ENCODE measurements around the gene GDAP1L1.
A peak's percentile ranks its signal among the peaks of the same experiment; 100 is the strongest.
"Not testable (repeated sequence)": the region's sequence is repeated elsewhere in the genome, so short reads cannot be mapped to it uniquely, and the experiment has no call there.

The GDAP1L1 gene

DNA sequence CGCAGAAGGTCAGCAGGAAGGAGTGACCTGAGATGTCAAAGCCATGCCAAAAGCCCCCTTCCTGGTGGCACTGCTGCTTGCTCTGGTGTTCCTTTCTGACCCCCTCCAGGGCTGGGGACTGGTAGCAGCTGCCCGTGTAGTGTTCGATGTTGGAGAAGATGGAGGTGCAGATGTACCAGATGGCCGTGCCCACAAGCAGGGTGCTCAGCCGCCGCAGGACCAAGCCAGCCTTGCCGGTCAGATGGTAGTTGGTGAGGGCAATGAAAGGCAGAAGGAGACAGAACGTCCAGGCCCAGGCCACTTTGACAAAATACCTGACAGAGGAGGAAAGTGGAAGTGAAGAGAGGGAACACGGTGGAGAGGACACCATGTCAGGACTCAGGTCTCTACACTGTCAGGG lies 59.8 kb downstream of the GDAP1L1 start:
- DNase-seq, result no peak

DNA sequence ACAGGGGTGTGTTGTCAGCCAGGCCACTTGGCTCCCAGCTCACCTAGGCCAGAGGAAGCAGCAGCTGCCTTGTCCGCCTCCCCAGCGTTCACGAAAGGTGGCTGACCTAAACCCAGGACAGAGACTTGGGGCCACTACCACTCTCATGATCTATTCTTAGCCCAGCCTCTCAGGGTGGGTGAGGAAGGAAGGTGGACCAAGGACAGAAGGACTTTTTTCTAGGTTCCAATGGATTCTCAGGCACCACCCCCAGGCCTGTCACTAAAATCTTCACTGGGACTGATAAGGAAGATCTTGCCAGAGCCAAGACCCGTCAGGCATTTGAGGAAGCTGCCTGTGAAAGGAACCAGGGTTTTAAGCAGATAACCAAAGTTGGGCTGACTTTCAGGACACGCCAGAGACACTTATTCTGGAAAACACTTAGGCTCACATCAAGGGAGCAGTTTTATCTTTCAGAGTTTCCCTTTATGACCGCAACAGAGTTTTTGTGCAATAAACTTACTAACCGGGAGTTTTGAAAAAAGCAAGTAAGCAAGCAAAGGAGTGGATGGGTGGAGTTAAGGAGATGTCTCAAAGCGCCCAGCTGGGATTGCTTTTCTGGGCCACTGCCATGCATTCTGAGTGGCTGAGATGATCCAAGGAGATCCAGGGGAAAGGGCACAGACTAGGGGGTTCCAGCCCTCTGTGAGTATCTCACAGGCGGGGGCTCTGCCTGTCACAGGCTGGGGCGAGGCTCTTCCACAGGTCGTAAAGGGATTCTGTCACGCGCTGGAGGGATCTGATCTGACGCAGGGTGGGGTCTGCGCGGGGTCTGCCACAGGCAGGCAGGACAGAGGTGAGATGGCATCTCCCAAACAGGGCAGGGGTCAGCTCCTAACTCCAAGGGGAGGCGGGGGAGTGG lies 62.9 kb downstream of the GDAP1L1 start:
- peak; percentile 22 for DNase-seq

DNA sequence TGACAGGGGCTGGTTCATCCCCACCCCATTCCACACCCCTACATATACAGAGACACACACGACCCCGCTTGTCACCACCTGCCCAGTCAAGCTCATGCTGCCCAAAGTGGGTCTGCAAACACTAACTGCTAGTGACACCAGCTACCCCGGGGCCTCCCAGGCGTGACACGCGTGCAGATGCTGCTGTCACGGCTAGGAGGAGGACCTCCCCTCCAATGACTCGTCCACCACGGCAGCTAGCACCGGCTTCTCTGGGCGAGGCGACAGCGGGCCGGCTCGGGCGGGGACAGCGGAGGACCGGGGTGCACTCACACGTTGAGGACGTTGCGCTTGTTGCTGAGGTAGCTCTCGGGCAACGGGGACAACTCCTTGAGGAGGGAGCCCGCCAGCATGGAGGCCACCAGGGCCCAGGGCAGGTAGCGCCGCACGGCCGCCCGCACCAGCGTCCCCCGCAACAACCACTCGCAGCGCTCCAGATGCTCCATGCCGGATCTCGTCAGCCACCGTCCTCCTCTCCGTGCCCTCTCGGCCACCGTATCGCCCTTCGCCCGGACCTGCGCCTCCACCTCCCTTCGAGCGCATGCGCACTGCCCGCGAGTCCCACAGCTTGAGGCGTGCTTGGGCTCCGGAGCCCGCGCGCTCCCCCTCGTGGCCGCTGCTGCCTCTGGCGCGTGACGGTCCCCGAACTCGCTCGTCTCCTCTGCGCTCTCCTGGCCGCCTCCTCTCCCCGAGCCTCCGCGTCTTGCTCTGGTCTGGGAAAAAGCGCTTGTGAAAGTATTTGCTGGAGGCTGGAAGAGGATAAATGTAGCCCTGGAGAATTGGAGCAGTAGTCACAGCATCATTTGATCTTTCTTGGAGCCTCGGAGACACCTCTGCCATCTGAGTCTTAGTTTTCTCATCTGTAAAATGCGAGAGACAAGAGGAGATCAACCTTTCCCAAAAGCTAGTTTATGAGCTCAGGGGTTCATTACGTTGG lies 63.8 kb downstream of the GDAP1L1 start, which contains the start of gene FITM2:
Gene FITM2, minus strand, starts transcription at position 539 of the 976 bp plus-strand sequence. Its CDS starts 54 bp downstream, at position 485.
- DNase-seq, result peak; percentile 99

DNA sequence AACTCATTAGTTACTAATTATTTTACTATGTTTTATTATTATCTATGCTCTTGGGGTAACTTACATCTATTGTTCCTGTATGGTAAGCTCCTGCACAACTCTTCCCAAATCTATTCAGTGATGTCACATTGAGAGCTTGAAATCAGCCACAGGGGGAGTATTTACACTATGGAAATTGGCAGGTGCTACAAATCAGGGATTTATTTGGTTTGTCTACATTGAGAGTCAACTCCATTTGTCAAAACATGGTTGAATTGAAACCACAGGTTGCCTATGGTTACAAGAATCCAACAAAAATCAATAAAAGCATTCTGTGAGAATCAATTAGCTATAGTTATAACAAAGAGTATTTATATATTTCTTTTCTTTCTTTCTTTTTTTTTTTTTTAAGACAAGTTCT lies 67.8 kb downstream of the GDAP1L1 start:
- DNase-seq, result no peak

DNA sequence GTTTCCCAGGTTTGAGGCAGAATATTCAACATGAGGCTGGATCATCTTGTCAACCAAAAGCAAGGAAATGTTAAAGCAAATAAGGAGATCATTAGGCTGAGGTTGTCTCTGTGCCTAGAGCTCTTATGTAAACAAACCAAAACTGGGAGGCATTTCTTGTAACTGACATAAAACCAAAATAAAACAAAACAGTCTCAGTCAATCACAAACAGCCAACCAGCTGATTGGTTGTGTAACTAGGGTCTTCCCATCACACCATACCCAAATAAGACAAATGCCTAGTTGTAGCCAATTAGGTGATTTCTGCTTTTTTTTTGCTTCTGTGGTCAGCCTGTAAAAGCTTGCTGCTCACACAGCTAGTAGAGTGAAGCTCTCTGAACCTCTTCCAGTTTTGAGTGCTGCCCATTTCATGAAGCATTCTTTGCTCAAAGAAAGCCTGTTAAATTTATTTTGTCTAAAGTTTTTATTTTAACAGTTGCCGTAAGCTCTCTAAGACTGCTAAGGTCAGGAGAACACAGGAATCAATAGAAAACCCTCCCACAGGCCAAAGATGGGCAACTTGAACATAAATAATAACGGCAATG lies 72.8 kb downstream of the GDAP1L1 start:
- DNase-seq, result no peak

DNA sequence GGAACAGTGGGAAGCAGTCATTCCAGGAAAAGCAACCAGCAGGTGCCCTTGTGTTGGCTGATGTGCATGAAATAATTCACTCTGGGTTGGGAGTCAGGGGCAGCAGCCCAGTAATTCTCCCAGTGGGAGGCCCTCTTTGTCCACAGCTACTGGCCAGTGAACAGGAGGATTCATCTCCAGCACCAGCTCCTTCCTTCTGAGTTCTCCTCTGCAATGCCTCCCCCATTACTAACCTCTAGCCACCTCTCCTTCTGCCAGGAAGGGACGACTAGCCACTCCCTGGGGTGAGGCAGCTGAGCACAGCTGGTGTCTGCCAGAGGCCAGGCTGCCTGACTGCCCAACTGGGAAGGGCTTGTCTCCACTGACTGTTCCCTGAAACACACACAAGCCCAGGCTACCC lies 77.2 kb downstream of the GDAP1L1 start:
- peak; percentile 32 for DNase-seq

DNA sequence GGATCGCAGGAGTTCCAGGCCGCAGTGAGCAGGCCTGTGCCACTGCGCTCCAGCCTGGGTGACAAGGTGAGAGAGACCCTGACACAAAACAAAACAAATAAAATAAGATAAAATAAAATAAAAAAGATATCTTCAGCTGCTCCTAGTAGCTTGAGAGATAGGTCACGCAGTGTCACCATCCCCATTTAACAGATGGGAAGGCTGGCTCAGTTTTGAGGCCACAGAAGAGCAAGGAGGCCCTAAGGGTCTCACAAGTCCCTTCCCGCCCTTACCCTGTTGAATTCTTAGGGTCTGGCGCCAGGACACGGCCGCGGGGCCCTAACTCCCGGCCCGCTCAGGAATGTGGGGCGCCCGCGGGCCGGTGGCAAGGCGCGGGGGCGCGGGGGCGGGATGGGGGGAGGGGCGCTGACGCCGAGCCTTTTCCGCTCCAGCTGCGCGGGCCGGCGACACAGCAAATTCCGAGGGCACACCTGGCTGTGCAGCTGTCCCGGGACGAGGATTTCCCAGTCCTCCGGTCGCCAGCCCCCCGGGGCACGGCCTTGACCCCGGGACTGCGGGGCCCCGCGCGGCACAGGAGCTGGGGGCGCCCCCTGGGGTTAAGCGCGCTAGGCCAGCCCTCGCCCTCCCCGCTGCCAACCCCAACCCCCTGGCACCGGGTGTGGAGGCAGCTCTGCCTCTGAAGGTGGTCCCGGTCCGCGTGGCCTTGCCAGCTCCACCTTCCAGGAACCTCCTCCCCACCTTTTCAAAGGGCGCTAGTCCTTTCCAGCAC lies 79.5 kb downstream of the GDAP1L1 start:
- DNase-seq, result peak; percentile 22

DNA sequence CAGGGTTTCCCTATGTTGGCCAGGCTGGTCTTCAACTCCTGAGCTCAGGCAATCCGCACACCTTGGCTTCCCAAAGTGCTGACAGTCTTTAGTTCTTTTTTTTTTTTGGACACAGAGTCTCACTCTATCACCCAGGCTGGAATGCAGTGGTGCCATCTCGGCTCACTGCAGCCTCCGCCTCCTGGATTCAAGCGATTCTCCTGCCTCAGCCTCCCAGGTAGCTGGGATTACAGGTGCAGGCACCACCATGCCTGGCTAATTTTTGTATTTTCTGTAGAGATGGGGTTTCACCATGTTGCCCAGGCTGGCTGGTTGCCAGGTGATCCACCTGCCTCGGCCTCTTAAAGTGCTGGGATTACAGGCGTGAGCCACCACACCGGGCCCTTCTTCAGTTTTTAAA lies 80.6 kb downstream of the GDAP1L1 start:
- DNase-seq, result not testable (repeated sequence)

DNA sequence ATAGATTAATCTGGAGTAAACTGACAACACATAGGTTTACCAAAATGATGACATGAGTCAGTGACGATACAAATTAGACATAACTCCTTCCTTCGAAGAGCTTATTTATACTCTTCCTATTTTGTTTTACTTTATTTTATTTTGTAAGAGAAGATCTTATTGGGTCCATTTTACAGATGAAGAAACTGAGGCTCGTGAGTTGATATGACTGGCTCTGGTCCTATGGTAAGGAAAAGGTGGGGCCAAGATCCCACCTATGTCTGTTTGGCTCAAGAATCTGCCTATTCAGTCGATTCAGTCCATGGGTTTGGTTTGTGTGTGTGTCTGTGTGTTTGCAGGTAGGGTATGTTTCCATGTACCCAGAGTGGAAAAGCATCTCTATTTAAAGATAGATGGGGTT lies 81.3 kb downstream of the GDAP1L1 start:
- DNase-seq, result no peak
